Endothelial cell of umbilical vein (primary cell): Measurements from ENCODE around the gene SYNDIG1.

Experiments used
- EZH2 ChIP-seq: IDR thresholded peaks from 2 replicates; pipeline ENCODE4 v1.6.1; 2012; ENCODE audit warnings: borderline replicate concordance, low read depth, mild to moderate bottlenecking, moderate library complexity, low read length, inconsistent platforms; ENCODE audit not compliant: severe bottlenecking
- FOS ChIP-seq: IDR thresholded peaks from 2 replicates; pipeline ENCODE4 v1.6.1; 2011; ENCODE audit warnings: mild to moderate bottlenecking, low read length, moderate library complexity, borderline replicate concordance; ENCODE audit not compliant: insufficient read depth
- GATA2 ChIP-seq: IDR thresholded peaks from 2 replicates; pipeline ENCODE4 v1.7.0; 2011; ENCODE audit warnings: low read depth, mild to moderate bottlenecking, moderate library complexity, mixed read lengths, low read length; ENCODE audit not compliant: insufficient read length, insufficient read depth
- JUN ChIP-seq: IDR thresholded peaks from 2 replicates; pipeline ENCODE4 v1.6.1; 2011; ENCODE audit warnings: borderline replicate concordance, low read depth; ENCODE audit not compliant: insufficient read length, insufficient read depth
- MAX ChIP-seq: IDR thresholded peaks from 2 replicates; pipeline ENCODE4 v1.6.1; 2011; ENCODE audit not compliant: insufficient read depth, insufficient read length
- MYC ChIP-seq: IDR thresholded peaks from one replicate; pipeline ENCODE4 v1.6.1; 2011; ENCODE audit warnings: mild to moderate bottlenecking, low read depth, low read length
- POLR2A ChIP-seq: IDR thresholded peaks from 2 replicates; pipeline ENCODE4 v1.6.1; 2012; ENCODE audit warnings: low read depth, mild to moderate bottlenecking, control low read depth, low read length
- POLR2AphosphoS5 ChIP-seq: IDR thresholded peaks from 2 replicates; pipeline ENCODE4 v1.6.1; 2012; ENCODE audit warnings: low read depth, mild to moderate bottlenecking, control low read depth, low read length, moderate library complexity; ENCODE audit not compliant: insufficient read depth
- TF ChIP-seq, protein P1 (sequence below), 2 donors: IDR thresholded peaks; 1 replicate in 1 of 2; 2 replicates in 1 of 2; pipeline ENCODE4 v1.5.1; 2011; ENCODE audit warnings: low read length in 2 of 2, mild to moderate bottlenecking in 2 of 2, moderate library complexity in 2 of 2, control low read depth in 1 of 2, inconsistent platforms in 1 of 2, low read depth in 1 of 2; ENCODE audit not compliant: insufficient read depth in 1 of 2; ENCODE audit errors: extremely low read depth in 1 of 2

DNA sequence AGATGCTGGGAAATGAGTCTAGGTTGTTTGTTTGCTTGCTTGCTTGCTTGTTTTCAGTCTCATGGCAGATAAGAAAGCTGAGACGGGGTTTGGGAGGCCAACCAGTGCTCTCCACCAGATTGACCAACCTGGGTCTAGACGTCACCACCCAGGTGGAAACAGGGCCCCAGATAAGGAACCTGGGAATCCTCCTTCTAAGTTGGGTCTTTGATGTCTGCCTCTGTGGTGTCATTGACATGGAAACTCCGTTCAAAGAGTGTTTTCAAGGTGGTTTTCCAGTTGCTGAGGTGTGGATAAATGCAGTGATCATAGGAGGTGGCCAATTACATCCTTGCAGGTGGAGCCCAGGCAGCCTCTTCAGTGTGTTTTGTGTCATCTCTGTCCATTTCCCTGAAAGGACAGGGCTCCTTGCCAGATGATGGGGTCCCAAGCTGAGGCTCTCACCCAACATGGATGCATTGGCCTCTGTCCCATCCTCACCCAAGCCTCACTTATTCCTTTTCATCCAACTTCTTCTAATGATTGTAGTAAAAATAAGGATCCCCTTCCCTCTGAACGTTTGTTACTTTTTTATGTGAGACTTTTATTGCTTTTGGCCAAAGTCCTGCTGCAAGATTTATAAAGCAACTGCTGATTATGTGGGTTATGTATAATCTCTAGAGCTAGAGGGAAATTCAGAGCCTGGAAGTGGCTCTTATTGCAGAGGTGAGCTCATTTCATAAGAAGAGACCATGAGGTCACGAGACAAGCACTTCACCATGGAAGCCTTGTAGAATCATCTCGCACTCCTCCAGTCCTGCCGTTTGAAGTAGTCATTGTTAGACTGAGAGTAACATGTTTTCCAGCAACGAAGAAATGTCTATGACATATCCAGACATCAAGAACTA is 32.0 kb upstream of the SYNDIG1 start:
- TF ChIP-seq, protein P1, sequence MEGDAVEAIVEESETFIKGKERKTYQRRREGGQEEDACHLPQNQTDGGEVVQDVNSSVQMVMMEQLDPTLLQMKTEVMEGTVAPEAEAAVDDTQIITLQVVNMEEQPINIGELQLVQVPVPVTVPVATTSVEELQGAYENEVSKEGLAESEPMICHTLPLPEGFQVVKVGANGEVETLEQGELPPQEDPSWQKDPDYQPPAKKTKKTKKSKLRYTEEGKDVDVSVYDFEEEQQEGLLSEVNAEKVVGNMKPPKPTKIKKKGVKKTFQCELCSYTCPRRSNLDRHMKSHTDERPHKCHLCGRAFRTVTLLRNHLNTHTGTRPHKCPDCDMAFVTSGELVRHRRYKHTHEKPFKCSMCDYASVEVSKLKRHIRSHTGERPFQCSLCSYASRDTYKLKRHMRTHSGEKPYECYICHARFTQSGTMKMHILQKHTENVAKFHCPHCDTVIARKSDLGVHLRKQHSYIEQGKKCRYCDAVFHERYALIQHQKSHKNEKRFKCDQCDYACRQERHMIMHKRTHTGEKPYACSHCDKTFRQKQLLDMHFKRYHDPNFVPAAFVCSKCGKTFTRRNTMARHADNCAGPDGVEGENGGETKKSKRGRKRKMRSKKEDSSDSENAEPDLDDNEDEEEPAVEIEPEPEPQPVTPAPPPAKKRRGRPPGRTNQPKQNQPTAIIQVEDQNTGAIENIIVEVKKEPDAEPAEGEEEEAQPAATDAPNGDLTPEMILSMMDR (IDR thresholded peaks at IDR 0.05; ENCODE audit: extremely low read depth in 1 of 2, insufficient read depth in 1 of 2, low read depth in 1 of 2, low read length in 2 of 2) = no peak
- no peak for TF ChIP-seq POLR2A
- TF ChIP-seq POLR2AphosphoS5 = no peak
- TF ChIP-seq EZH2 = no peak
- TF ChIP-seq GATA2 = no peak
- no peak for TF ChIP-seq MAX
- no peak for TF ChIP-seq MYC
- no peak for TF ChIP-seq FOS
- TF ChIP-seq JUN = no peak
